ENCODE results near the gene WDR31.
"Not testable (repeated sequence)": the region's sequence is repeated elsewhere in the genome, so short reads cannot be mapped to it uniquely, and the experiment has no call there.

WDR31 gene

DNA sequence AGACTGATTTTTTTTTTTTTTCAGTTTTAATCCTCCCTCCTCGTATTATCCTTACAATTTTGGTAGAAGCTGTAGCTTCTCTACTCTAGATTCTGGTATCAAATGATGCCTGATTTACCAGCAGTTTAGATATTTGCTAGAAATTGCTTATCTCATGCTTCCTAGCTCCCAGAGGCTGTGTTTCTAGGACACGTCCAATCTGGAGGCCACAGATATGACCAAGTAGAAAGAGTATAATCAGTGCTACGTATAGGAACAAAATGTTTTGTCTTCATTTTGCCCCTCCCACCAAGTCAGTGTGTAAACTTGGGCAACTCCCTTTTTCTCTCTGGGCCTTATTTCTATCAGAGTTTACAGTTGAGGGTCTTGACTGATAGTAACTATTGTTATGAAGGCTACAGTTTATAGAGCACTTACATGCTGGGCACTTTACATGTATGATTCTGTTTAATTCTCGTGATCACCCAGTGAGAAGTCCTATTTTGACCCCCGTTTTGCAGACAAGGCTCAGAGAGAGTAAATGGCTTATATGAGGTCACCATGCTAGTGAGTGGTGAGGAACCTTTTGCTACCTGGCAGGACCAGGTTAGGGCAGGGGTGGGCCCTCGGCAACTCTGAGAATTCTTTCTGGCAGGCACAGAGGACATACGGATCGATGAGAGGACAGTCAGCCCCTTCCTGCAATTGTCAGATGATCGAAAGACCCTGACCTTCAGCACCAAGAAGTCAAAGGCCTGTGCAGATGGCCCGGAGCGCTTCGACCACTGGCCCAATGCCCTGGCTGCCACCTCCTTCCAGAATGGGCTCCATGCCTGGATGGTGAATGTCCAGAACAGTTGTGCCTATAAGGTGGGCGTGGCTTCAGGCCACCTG is 29.1 kb upstream of the WDR31 start:
- no peak for DNase-seq (ENCODE audit: low spot score)

DNA sequence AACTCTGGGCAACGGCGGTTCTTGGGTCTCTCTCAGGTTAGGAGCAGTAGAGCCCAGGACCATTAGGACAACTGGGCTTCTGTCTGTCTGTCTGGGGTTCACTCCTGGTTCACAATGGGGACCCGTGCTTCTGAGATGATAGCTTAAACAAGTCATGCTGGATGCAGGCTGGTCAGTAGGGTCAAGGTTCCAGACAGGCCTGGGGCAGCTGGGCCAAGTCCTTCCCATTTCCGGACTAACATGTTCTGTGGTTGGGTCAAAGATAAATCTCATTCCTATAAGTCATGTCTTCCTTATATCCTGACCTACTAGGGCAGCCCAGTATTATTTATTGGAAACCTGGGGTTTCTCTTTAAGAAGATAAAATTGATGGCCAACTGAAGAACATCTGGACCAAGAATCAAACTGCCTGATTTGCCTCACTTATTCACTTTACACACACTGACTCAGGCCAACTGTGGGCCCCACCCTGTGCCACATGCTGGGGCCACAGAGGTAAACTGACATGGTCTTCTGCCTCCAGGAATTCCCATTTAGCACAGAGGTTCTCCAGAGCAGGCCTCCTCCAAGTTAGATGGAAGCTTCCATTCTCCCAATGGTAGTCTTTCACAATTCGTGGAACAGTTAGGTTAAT is 28.4 kb upstream of the WDR31 start:
- no peak for DNase-seq (ENCODE audit: low spot score)

DNA sequence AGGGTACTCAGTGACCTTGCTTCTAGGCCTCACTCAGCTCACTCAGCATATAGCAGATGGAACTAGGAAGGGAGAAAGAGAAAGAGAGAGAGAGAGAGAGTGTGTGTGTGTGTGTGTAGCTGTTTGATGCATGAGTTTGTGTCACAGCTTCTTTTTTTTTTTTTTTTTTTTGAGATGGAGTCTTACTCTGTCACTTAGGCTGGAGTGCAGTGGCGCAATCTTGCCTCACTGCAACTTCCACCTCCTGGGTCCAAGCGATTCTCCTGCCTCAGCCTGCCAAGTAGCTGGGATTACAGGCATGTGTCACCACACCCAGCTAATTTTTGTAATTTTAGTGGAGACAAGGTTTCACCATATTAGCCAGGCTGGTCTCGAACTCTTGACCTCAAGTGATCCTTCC is 25.6 kb upstream of the WDR31 start:
- DNase-seq (ENCODE audit: low spot score): not testable (repeated sequence)

DNA sequence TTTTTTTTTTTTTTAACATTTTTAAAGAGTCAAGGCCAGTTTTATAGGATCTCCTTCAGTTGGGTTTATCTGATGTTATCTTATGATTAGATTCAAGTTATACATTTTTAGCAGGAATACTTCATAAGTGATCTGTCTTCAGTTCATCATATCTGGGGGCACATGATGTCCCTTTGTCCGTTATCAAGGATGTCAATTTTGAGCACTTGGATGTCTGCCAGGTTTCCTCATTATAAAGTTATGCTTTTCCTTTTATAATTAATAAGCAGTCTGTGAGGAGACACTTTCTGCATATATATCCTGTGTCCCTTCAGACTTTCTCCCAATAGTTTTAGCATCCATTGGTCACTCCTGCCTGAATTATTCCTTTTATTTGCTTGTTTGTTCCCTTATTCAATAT is 24.9 kb upstream of the WDR31 start:
- DNase-seq (ENCODE audit: low spot score): no peak

DNA sequence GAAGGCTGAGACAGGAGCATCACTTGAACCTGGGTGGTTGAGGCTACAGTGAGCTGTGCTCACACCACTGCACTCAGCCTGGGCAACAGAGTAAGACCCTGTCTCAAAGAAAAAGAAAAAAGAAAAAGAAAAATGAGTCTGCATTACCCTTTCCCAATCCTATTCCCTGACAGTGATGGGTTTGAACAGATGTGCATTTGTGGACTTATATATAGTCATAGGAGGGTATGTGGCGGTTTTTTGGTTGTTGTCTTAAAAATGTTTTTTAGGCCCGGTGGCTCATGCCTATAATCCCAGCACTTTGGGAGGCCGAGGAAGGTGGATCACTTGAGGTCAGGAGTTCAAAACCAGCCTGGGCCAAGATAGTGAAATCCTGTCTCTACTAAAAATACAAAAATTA is 23.3 kb upstream of the WDR31 start:
- no peak for DNase-seq (ENCODE audit: low spot score)

DNA sequence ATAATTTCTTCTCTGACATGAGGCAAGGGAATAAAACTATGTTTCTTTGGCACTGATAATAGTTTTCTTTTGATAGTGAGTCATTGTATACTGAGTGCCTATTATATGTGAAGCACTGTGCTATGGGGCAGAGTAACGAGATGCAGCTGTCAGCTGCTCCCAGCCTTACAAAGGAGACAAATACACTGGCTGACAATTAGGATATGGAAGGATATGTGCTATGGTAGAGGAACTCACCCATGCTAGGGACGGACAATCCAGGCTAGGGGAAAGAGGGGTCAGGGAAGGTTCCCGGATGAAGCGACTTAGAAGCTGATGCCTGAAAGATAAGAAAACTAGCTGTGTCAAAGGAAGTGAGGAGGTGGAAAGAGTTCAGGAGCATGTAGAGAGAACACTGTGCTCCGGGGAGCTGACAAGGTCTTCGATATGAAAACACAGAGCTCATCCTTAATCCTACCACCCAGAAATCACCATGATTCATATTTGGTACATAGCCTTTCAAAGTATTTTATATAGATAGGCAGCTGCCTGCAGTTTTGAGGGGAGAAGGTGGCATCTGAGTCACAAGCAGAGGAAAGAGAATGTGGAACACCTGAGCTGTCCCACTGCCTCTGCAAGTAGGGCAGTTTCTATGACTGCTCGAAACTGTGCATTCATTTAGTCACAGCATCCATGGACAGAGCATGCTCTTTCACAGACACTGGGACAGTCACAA is 21.4 kb upstream of the WDR31 start:
- no peak for DNase-seq (ENCODE audit: low spot score)

DNA sequence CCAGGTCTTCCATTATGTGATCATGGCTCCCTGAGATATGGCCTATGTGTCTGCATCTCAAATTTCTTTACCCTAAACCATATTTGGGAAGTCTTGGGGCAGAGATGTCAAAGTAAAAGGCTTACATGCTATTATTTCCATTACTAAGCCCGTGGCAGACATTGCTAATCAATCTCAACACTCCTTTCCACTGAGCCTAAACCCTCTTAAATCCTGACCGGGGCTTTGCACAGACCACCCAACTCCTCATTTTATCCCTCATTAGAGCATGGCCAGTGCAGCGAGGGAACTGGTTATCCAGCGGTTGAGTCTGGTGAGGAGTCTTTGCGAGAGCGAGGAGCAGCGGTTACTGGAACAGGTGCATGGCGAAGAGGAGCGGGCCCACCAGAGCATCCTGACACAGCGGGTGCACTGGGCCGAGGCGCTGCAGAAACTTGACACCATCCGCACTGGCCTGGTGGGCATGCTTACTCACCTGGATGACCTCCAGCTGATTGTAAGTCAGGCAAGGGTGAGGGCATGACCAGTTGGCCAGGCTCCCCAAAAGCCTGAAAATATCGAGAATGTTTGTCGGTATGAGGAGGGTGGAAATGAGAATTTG is 20.3 kb upstream of the WDR31 start:
- DNase-seq (ENCODE audit: low spot score): no peak

DNA sequence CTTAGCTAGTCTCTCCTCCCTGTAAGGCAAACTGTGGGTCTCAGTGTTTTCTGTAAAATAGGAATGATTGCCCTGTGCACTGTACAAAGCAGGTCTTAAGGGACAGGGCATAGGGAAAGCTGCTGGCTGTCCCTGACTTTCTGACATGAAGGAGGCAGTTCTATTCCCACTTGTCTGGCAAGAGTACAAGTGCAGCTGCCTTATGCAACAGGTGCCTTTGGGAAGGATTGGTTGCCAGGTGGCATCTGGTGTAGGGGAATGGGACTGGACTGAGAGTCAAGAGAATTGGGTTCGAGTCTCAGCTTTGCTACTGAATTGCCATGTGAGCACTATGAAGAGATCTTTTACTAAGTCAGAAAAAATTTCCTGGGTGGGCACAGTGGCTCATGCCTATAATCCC is 19.3 kb upstream of the WDR31 start:
- no peak for DNase-seq (ENCODE audit: low spot score)

DNA sequence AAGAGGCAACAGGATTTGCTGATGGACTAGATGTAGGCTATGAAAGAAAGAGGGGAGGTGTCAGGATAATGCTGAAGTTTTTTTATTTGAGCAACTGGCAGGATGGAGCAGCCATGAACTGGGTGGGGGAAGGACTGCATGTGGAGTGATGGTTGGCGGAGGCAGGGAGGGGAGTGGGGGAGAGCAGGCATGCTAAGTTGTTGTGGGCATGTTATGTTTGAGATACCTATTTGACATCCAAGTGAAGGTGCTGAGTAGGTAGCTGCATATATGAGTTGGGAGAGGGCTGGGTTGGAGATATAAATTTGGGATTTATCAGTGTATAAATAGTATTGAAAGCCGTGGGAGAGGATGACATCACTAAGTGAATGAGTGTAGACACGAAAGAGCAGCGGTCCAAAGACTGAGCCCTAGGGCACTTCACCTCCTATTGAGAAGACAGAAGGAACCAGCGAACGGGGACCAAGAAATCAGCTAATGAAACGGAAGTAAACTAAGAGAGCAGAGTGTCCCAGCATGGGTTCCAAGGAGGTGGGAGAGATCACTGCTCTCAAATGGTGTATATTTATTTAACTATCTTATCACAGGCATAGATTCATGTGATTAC is 16.7 kb upstream of the WDR31 start:
- DNase-seq (ENCODE audit: low spot score): no peak

DNA sequence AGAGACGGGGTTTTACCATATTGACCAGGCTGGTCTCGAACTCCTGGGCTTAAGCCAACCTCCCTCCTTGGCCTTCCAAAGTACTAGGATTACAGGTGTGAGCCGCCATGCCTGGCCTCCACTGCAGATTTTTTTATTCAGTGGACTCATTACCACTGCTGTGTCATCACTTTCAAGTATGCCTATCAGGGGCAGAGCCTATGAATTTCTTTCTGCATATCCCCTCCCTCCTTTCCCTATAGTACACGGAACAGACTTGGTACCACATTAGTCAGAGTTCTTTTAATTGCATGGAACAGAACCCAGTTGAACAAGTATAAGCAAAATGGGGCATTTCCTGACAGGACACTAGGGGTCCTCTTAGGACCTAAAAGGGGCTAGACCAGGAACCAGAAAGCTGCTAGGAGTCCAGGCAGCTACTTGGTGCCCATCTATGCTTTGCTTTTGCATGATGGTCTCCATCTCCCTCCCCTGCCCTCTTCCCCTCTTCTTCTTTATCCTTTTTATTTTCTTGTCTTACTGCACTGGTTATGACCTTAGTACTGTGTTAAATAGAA is 15.0 kb upstream of the WDR31 start:
- no peak for DNase-seq (ENCODE audit: low spot score)

DNA sequence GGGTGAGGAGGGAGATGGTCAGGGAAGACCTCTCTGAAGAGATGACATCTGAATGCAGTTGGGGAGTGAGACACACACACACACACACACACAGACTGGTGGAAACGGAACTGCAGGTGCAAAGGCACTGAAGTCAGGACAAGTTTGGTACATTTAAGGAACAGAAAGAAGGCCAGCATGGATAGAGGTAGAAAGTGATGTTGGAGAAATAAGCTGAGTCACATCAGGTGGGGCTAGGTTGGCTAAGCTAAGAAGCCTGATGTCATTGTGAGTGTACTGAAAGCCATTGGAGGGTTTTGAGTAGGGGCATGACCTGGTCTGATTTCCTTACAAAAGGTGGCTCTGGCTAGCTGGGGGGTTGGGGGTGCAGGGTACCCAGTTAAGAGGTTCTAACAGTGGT is 12.3 kb upstream of the WDR31 start:
- no peak for DNase-seq (ENCODE audit: low spot score)

DNA sequence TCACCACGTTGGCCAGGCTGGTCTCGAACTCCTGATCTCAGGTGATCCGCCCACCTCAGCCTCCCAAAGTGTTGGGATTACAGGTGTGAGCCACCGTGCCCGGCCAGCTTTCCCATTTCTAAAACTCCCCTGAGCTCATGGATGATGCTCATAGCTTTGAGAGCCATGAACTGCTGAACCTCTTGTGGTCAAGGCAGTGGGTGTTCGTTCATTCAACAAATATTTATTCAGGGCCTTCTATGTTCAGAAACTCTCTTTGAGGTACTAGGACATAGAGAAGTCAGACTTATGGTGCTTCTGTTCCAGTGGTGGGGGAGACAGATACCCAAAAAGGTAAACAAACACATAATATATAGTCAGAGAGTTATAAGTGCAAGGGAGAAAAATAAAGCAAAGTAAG is 11.9 kb upstream of the WDR31 start:
- DNase-seq (ENCODE audit: low spot score): no peak

DNA sequence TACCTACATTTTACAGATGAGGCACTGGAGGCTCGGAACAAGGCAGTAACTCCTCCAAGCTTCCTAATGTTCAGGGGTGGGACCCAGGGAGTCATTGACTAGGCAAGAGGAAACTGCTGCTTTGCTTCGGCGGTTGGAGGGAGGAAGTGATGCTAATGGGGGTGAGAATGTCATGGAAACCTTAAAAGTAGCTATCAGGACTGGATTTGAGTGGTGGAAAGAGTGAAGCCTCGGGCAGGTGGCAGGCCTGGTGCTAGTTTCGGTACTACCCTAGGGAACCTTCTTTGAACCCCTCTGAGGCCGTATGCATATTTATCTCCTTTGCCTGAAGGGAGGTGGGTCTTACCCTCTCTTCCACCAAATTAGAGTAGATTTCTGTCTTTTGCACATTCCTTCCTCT is 10.9 kb upstream of the WDR31 start:
- DNase-seq (ENCODE audit: low spot score): no peak

DNA sequence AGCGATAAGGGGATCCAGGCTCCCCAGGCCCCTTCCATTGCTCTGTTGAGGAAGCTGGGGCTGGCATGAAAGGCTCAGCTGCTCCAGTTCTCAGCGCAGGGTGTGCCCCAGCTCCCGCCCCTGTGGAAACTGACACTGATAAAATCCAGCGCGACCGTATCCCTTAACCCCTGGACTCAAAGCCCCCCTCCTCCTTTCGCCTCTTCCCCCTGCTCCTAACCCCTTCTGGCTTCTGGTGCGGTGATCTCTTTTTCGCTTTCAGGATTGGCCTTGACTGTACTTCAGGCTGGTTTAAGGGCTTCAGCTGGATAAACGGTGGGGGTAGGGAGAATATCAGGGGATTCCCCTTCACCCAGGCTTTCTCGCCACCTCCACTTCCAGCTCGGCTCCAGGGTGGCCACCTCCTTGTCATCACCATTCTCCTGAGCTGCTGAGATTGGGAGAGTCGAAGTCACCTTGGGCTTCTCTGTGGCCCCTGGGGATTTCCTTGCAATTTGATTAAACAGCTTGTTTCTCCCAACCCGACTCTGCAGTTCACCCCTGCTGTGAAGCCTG is 10.1 kb upstream of the WDR31 start:
- DNase-seq (ENCODE audit: low spot score): no peak

DNA sequence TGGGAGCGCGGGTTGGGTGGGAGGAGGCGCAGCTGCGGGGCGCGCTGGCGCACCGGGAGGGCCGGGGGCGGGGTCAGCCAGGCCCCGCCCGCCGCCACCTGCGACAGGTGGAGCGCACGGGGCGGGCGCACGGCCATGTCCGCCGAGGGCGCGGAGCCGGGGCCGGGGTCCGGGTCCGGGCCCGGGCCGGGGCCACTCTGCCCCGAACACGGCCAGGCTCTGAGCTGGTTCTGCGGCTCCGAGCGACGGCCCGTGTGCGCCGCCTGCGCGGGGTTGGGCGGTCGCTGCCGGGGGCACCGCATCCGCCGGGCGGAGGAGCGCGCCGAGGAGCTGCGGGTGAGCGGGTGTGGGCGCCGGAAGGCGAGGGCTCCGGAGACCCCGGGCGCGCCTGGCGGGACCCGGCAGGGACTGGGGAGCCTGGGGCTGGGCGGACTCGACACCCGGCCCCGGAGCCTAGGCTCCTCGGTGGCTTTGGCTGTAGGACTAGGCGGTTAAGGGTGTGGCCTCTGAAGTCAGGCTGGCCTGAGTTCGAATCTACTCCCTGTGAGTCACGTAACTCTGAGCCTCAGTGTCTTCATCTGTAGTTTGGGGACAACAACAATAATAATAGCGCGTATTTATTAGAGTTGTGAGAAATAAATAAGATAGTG is 9.5 kb upstream of the WDR31 start, which contains the start of gene BSPRY:
TSS of gene BSPRY (plus strand) at position 97 of the 650 bp plus-strand sequence. CDS start at position 136, 39 bp downstream.
- DNase-seq (ENCODE audit: low spot score): peak; percentile 93

DNA sequence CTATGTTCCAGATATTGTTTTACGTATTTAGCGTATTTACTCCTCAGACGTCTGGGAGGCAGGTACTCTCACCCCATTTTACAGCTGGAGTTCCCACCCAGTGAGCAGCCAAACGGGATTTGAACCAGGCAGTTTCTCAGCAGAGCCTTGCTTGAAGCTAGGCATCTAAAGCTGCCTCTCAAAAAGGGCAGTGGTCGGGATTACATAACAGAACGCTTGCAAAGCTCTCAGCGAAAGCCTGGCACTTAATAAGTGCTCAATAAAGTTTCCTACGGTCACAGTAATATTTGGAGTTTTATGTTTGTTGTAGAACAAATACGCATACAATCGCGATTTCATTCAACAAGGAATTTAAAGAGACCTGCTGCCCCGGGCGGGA is 9.0 kb upstream of the WDR31 start:
- DNase-seq (ENCODE audit: low spot score): no peak

DNA sequence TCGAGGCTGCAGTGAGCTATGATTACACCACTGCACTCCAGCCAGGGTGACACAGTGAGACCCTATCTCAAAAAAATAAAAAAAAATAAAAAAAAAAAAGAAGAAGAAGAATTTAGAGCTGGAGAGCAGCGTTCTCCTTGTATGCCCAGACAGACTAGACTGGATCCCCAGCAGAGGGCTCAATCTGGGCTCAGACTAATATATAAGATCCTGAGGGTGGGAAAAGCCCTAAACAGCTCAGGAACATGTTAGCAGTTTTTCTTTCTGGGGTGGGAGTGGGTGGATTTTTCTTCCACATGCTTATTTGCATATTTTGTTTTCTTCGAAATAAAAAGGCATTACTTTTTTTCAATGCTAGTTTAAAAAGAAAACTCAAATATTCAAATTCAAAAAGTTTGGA is 8.4 kb upstream of the WDR31 start:
- DNase-seq (ENCODE audit: low spot score): no peak

DNA sequence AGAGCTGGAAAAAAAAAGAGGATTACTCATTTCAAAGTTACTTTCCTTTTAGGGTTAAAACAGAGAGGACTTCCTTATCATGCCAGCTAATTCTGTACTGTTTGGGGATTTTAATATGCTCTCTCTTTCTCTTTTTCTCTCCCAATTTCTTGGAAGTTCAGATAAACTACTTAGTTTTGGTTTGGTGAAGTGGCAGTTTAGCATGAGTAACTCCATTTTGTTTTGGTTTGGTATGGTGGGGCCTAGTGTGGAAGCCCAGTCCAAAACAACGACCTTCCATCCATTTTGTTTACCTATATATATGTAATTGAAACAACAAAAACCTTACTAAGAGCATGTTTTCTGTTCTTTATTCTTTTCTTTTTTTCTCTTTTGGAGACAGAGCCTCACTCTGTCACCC is 5.6 kb upstream of the WDR31 start:
- no peak for DNase-seq (ENCODE audit: low spot score)

DNA sequence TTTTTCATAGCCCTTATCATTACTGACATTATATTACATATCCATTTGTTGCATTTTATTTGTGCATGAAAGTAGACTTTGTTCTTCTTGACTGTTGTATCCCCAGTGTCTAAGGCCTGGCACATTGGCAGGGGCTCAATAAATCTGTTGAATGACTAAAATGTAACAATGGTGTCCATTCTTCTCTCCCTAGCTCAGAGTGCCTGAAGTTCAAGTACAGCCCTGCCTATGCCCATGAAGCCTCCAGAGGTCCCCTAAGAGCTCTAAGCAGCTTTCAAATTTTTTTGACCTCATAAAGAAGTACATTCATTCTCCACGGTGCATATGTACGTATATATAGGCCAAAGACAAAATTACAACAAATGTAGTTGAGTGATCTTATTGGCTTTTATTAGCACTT is 5.1 kb upstream of the WDR31 start:
- DNase-seq (ENCODE audit: low spot score): no peak

DNA sequence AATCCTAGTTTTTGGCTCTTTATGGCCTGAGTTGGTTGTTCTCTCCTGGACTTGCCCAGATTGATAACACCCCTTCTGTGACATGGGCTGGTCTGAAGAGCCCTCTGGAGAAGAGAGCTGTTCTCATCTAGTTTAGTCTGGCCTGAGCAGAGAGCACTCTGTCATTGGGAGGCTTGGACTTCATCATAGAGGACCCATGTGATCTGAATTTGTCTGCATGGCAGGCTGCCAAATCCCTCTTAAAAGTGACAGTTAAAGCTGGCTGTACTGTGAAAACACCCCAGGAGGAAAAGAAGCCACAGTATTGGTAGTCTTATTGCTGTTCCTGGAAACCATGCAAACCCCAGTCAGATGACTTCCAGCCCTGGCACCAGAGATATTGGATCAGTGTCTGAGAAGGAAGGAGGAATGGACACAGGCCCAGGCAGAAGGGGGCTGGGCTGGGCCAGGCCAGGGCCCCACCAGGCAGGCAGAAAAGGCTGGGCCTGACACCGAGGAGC is 3.7 kb upstream of the WDR31 start:
- no peak for DNase-seq (ENCODE audit: low spot score)
